ENCODE data around the gene SPNS3.

Gene SPNS3

GRCh38 chr17:4509923-4510617 is 76.3 kb downstream of the SPNS3 start:
- no peaks in the 10 kb centered on the region for H3K9me3 Mint-ChIP-seq
- DNase-seq (ENCODE audit: low spot score in 2 of 2), result no peak
- peaks cover 14% of the 10 kb centered on the region for H3K4me1 Mint-ChIP-seq
- peaks cover 10% of the 10 kb centered on the region for H3K27me3 Mint-ChIP-seq
- no peaks in the 10 kb centered on the region for H3K36me3 Mint-ChIP-seq
- H3K4me3 Mint-ChIP-seq, result no peak overlapping the region
- H3K27ac Mint-ChIP-seq, result no peak overlapping the region
- no peak for ATAC-seq (ENCODE audit: low read depth)

- no peaks in the 10 kb centered on the region for H3K36me3 Mint-ChIP-seq
- peaks cover 10% of the 10 kb centered on the region for H3K27me3 Mint-ChIP-seq
- H3K27ac Mint-ChIP-seq, result no peak overlapping the region
- DNase-seq (ENCODE audit: low spot score in 2 of 2) (no peak), ATAC-seq (ENCODE audit: low read depth) (no peak)
- H3K4me3 Mint-ChIP-seq, result no peak overlapping the region
- peaks cover 14% of the 10 kb centered on the region for H3K4me1 Mint-ChIP-seq
- H3K9me3 Mint-ChIP-seq, result no peaks in the 10 kb centered on the region
Observed at GRCh38 chr17:4510618-4510941, 76.8 kb downstream of the SPNS3 start.

GRCh38 chr17:4511199-4511932 is 77.6 kb downstream of the SPNS3 start:
- Mint-ChIP-seq H3K27ac (no peak overlapping the region), H3K4me3 (no peak overlapping the region), H3K4me1 (peaks cover 15% of the 10 kb centered on the region), H3K27me3 (peaks cover 10% of the 10 kb centered on the region), H3K36me3 (no peaks in the 10 kb centered on the region), H3K9me3 (no peaks in the 10 kb centered on the region)
- DNase-seq (ENCODE audit: low spot score in 2 of 2) (no peak), ATAC-seq (ENCODE audit: low read depth) (peak; percentile 41)

- Mint-ChIP-seq H3K4me3 (no peak overlapping the region), H3K27me3 (peaks cover 8% of the 10 kb centered on the region), H3K27ac (no peak overlapping the region), H3K9me3 (no peaks in the 10 kb centered on the region), H3K36me3 (no peaks in the 10 kb centered on the region), H3K4me1 (peaks cover 16% of the 10 kb centered on the region)
- ATAC-seq (ENCODE audit: low read depth) (no peak), DNase-seq (ENCODE audit: low spot score in 2 of 2) (no peak)
Observed at GRCh38 chr17:4512156-4513112, 78.7 kb downstream of the SPNS3 start.

GRCh38 chr17:4513113-4514032 is 79.6 kb downstream of the SPNS3 start:
- Mint-ChIP-seq H3K27me3 (peaks cover 9% of the 10 kb centered on the region), H3K4me3 (no peak overlapping the region), H3K27ac (no peak overlapping the region), H3K36me3 (no peaks in the 10 kb centered on the region), H3K9me3 (no peaks in the 10 kb centered on the region), H3K4me1 (peaks cover 19% of the 10 kb centered on the region)
- ATAC-seq (ENCODE audit: low read depth) (no peak), DNase-seq (ENCODE audit: low spot score in 2 of 2) (no peak)

- H3K4me3 Mint-ChIP-seq, result no peak overlapping the region
- DNase-seq (ENCODE audit: low spot score in 2 of 2), result no peak
- H3K27ac Mint-ChIP-seq, result no peak overlapping the region
- no peaks in the 10 kb centered on the region for H3K9me3 Mint-ChIP-seq
- H3K36me3 Mint-ChIP-seq, result no peaks in the 10 kb centered on the region
- no peak for ATAC-seq (ENCODE audit: low read depth)
- H3K4me1 Mint-ChIP-seq, result peaks cover 18% of the 10 kb centered on the region
- H3K27me3 Mint-ChIP-seq, result peaks cover 6% of the 10 kb centered on the region
Observed at GRCh38 chr17:4514206-4514605, 80.5 kb downstream of the SPNS3 start.

- Mint-ChIP-seq H3K4me1 (peaks cover 12% of the 10 kb centered on the region), H3K27me3 (peaks cover 3% of the 10 kb centered on the region), H3K9me3 (no peaks in the 10 kb centered on the region), H3K4me3 (no peak overlapping the region), H3K27ac (no peak overlapping the region), H3K36me3 (no peaks in the 10 kb centered on the region)
- ATAC-seq (ENCODE audit: low read depth) (no peak), DNase-seq (ENCODE audit: low spot score in 2 of 2) (no peak)
Observed at GRCh38 chr17:4514779-4515178, 81.0 kb downstream of the SPNS3 start.

GRCh38 chr17:4515501-4515900 is 81.8 kb downstream of the SPNS3 start:
- Mint-ChIP-seq H3K4me3 (no peak overlapping the region), H3K4me1 (peaks cover 12% of the 10 kb centered on the region), H3K27me3 (peaks cover 3% of the 10 kb centered on the region), H3K9me3 (no peaks in the 10 kb centered on the region), H3K27ac (no peak overlapping the region), H3K36me3 (no peaks in the 10 kb centered on the region)
- ATAC-seq (ENCODE audit: low read depth), result no peak
- no peak for DNase-seq (ENCODE audit: low spot score in 2 of 2)

- H3K4me1 Mint-ChIP-seq, result peaks cover 7% of the 10 kb centered on the region
Observed at GRCh38 chr17:4516735-4517134, 83.0 kb downstream of the SPNS3 start.

GRCh38 chr17:4518901-4519300 is 85.2 kb downstream of the SPNS3 start:
- H3K27ac Mint-ChIP-seq, result no peak overlapping the region
- ATAC-seq (ENCODE audit: low read depth) (peak; percentile 4), DNase-seq (ENCODE audit: low spot score in 2 of 2) (no peak)
- H3K36me3 Mint-ChIP-seq, result no peaks in the 10 kb centered on the region
- peaks cover 1% of the 10 kb centered on the region for H3K27me3 Mint-ChIP-seq
- H3K4me1 Mint-ChIP-seq, result peaks cover 16% of the 10 kb centered on the region
- peak overlapping the region; percentile 79 for H3K4me3 Mint-ChIP-seq
- H3K9me3 Mint-ChIP-seq, result no peaks in the 10 kb centered on the region

More at GRCh38 chr17:4516735-4517134, 83.0 kb downstream of the SPNS3 start:
- no peaks in the 10 kb centered on the region for H3K36me3 Mint-ChIP-seq
- no peak for ATAC-seq (ENCODE audit: low read depth)
- no peak overlapping the region for H3K27ac Mint-ChIP-seq
- peaks cover 3% of the 10 kb centered on the region for H3K27me3 Mint-ChIP-seq
- no peak overlapping the region for H3K4me3 Mint-ChIP-seq
- no peak for DNase-seq (ENCODE audit: low spot score in 2 of 2)
- no peaks in the 10 kb centered on the region for H3K9me3 Mint-ChIP-seq

GRCh38 chr17:4519361-4519788 is 85.6 kb downstream of the SPNS3 start:
- DNase-seq (ENCODE audit: low spot score in 2 of 2), result no peak
- Mint-ChIP-seq H3K27me3 (peaks cover 1% of the 10 kb centered on the region), H3K9me3 (no peaks in the 10 kb centered on the region), H3K4me1 (peaks cover 17% of the 10 kb centered on the region), H3K36me3 (no peaks in the 10 kb centered on the region), H3K27ac (no peak overlapping the region), H3K4me3 (peak overlapping the region; percentile 42)
- no peak for ATAC-seq (ENCODE audit: low read depth)

- H3K9me3 Mint-ChIP-seq, result no peaks in the 10 kb centered on the region
- no peak overlapping the region for H3K27ac Mint-ChIP-seq
- peaks cover 17% of the 10 kb centered on the region for H3K4me1 Mint-ChIP-seq
- H3K4me3 Mint-ChIP-seq, result peak overlapping the region; percentile 9
- DNase-seq (ENCODE audit: low spot score in 2 of 2) (no peak), ATAC-seq (ENCODE audit: low read depth) (no peak)
- H3K36me3 Mint-ChIP-seq, result no peaks in the 10 kb centered on the region
- H3K27me3 Mint-ChIP-seq, result peaks cover 1% of the 10 kb centered on the region
Observed at GRCh38 chr17:4520060-4520893, 86.5 kb downstream of the SPNS3 start.

Measured in memory B cell (primary cell).